ENCODE data around the gene NRP1. TPM values are rescaled to one million over a fixed set of nuclear protein-coding genes. Genes with fewer than 3 reads are reported as not detected.

NRP1 gene
- total and polyA plus RNA-seq, 4 donors = 14.6 to 55.6 (median 37.8) TPM

DNA sequence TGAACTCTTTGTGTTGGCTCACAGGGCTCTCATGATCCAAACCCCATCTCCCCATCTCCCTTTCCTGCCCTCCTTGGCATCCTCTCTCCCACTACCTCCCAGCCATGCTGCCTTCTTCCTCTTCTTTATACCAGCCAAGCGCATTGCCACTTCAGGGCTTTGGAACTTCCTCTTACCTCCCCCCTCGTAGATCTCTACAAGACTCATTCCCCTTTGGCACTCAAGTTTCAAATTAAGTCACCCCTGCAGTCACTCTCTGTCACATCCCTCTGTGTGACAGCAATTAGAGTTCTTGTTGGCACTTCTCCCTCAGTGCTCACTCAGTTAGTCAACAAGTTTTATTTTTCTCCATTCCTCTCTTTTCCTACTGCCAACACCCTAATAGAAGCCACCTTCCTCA lies 20.8 kb upstream of the NRP1 start:
- no peak for DNase-seq (ENCODE audit: low spot score)
- no peak overlapping the region for H3K4me3 ChIP-seq (ENCODE audit: low read depth in 1 of 3, low read length in 3 of 3)
- H3K27ac ChIP-seq (ENCODE audit: low read depth in 1 of 2, low read length in 2 of 2) = no peak overlapping the region
- WGBS = 72% methylated on average over 2 of the region's 2 CpGs
- no peaks in the 10 kb centered on the region for H3K4me1 ChIP-seq (ENCODE audit: control insufficient read depth in 4 of 4, insufficient read depth in 4 of 4, low read length in 3 of 4)
- TF ChIP-seq FOXA1 (IDR thresholded peaks at IDR 0.05) (no peak), TAF1 (conservative IDR thresholded peaks at IDR 0.05) (no peak), RAD21 (IDR thresholded peaks at IDR 0.05) (no peak), JUND (IDR thresholded peaks at IDR 0.05) (no peak), EGR1 (IDR thresholded peaks at IDR 0.05; ENCODE audit: low read depth in 2 of 2) (no peak), ATF3 (IDR thresholded peaks at IDR 0.05) (no peak), MAX (IDR thresholded peaks at IDR 0.05) (no peak), ZBTB33 (IDR thresholded peaks at IDR 0.05) (no peak), SP1 (IDR thresholded peaks at IDR 0.05) (no peak), NR2F2 (IDR thresholded peaks at IDR 0.05) (no peak), GABPA (IDR thresholded peaks at IDR 0.05 in 1 of 2, conservative IDR thresholded peaks at IDR 0.05 in 1 of 2) (no peak), HNF4A (conservative IDR thresholded peaks at IDR 0.05) (no peak), FOXA2 (IDR thresholded peaks at IDR 0.05) (no peak), HNF4G (IDR thresholded peaks at IDR 0.05) (no peak), YY1 (IDR thresholded peaks at IDR 0.05) (no peak), RXRA (IDR thresholded peaks at IDR 0.05) (no peak)
- TF ChIP-seq, protein P1, sequence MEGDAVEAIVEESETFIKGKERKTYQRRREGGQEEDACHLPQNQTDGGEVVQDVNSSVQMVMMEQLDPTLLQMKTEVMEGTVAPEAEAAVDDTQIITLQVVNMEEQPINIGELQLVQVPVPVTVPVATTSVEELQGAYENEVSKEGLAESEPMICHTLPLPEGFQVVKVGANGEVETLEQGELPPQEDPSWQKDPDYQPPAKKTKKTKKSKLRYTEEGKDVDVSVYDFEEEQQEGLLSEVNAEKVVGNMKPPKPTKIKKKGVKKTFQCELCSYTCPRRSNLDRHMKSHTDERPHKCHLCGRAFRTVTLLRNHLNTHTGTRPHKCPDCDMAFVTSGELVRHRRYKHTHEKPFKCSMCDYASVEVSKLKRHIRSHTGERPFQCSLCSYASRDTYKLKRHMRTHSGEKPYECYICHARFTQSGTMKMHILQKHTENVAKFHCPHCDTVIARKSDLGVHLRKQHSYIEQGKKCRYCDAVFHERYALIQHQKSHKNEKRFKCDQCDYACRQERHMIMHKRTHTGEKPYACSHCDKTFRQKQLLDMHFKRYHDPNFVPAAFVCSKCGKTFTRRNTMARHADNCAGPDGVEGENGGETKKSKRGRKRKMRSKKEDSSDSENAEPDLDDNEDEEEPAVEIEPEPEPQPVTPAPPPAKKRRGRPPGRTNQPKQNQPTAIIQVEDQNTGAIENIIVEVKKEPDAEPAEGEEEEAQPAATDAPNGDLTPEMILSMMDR (IDR thresholded peaks at IDR 0.05; ENCODE audit: low read depth, low read length, missing input control) = no peak
- TF ChIP-seq, protein P2, sequence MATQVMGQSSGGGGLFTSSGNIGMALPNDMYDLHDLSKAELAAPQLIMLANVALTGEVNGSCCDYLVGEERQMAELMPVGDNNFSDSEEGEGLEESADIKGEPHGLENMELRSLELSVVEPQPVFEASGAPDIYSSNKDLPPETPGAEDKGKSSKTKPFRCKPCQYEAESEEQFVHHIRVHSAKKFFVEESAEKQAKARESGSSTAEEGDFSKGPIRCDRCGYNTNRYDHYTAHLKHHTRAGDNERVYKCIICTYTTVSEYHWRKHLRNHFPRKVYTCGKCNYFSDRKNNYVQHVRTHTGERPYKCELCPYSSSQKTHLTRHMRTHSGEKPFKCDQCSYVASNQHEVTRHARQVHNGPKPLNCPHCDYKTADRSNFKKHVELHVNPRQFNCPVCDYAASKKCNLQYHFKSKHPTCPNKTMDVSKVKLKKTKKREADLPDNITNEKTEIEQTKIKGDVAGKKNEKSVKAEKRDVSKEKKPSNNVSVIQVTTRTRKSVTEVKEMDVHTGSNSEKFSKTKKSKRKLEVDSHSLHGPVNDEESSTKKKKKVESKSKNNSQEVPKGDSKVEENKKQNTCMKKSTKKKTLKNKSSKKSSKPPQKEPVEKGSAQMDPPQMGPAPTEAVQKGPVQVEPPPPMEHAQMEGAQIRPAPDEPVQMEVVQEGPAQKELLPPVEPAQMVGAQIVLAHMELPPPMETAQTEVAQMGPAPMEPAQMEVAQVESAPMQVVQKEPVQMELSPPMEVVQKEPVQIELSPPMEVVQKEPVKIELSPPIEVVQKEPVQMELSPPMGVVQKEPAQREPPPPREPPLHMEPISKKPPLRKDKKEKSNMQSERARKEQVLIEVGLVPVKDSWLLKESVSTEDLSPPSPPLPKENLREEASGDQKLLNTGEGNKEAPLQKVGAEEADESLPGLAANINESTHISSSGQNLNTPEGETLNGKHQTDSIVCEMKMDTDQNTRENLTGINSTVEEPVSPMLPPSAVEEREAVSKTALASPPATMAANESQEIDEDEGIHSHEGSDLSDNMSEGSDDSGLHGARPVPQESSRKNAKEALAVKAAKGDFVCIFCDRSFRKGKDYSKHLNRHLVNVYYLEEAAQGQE (IDR thresholded peaks at IDR 0.05) = no peak
- no peaks in the 10 kb centered on the region for H3K36me3 ChIP-seq (ENCODE audit: control insufficient read depth in 4 of 4, insufficient read depth in 3 of 4, low read depth in 1 of 4, low read length in 3 of 4)
- H3K9ac ChIP-seq (ENCODE audit: low read depth in 1 of 2, low read length in 2 of 2) = no peak overlapping the region
- no peaks in the 10 kb centered on the region for H3K27me3 ChIP-seq (ENCODE audit: control insufficient read depth in 4 of 4, insufficient read depth in 4 of 4, low read length in 3 of 4)
- no peaks in the 10 kb centered on the region for H3K9me3 ChIP-seq (ENCODE audit: control insufficient read depth in 4 of 4, low read length in 3 of 4)
